ENCODE results near the gene ATG4A.

The ATG4A gene

GRCh38 chrX:108148524-108148923 lies 56.9 kb downstream of the ATG4A start:
- DNase-seq (ENCODE audit: low read depth), result no peak
- no peak for TF ChIP-seq MYC (IDR thresholded peaks at IDR 0.05; ENCODE audit: low read depth, low read length)
- TF ChIP-seq CTCF (IDR thresholded peaks at IDR 0.05; ENCODE audit: low read depth, low read length), result no peak
- TF ChIP-seq MAX (IDR thresholded peaks at IDR 0.05; ENCODE audit: low read depth, low read length), result no peak
- TF ChIP-seq POLR2A (IDR thresholded peaks at IDR 0.05; ENCODE audit: extremely low read depth, insufficient read length), result no peak
- H3K4me3 ChIP-seq (ENCODE audit: low read depth, low read length), result no peak overlapping the region

- DNase-seq (ENCODE audit: low read depth), result no peak
- TF ChIP-seq POLR2A (IDR thresholded peaks at IDR 0.05; ENCODE audit: extremely low read depth, insufficient read length), result no peak
- TF ChIP-seq CTCF (IDR thresholded peaks at IDR 0.05; ENCODE audit: low read depth, low read length), result no peak
- TF ChIP-seq MYC (IDR thresholded peaks at IDR 0.05; ENCODE audit: low read depth, low read length), result no peak
- no peak for TF ChIP-seq MAX (IDR thresholded peaks at IDR 0.05; ENCODE audit: low read depth, low read length)
Measured at GRCh38 chrX:108156082-108156481, 64.5 kb downstream of the ATG4A start.

GRCh38 chrX:108156934-108157466 lies 65.4 kb downstream of the ATG4A start:
- H3K4me3 ChIP-seq (ENCODE audit: low read depth, low read length), result no peak overlapping the region
- TF ChIP-seq POLR2A (IDR thresholded peaks at IDR 0.05; ENCODE audit: extremely low read depth, insufficient read length), result no peak
- TF ChIP-seq MAX (IDR thresholded peaks at IDR 0.05; ENCODE audit: low read depth, low read length), result no peak
- TF ChIP-seq CTCF (IDR thresholded peaks at IDR 0.05; ENCODE audit: low read depth, low read length), result no peak
- TF ChIP-seq MYC (IDR thresholded peaks at IDR 0.05; ENCODE audit: low read depth, low read length), result no peak

More at GRCh38 chrX:108156082-108156481, 64.5 kb downstream of the ATG4A start:
- no peak overlapping the region for H3K4me3 ChIP-seq (ENCODE audit: low read depth, low read length)

GRCh38 chrX:108157628-108158027 lies 66.0 kb downstream of the ATG4A start:
- no peak for TF ChIP-seq CTCF (IDR thresholded peaks at IDR 0.05; ENCODE audit: low read depth, low read length)
- TF ChIP-seq MAX (IDR thresholded peaks at IDR 0.05; ENCODE audit: low read depth, low read length), result no peak
- no peak for TF ChIP-seq MYC (IDR thresholded peaks at IDR 0.05; ENCODE audit: low read depth, low read length)
- TF ChIP-seq POLR2A (IDR thresholded peaks at IDR 0.05; ENCODE audit: extremely low read depth, insufficient read length), result no peak
- no peak overlapping the region for H3K4me3 ChIP-seq (ENCODE audit: low read depth, low read length)
- DNase-seq (ENCODE audit: low read depth), result no peak

More at GRCh38 chrX:108156934-108157466, 65.4 kb downstream of the ATG4A start:
- no peak for DNase-seq (ENCODE audit: low read depth)

- no peak for TF ChIP-seq CTCF (IDR thresholded peaks at IDR 0.05; ENCODE audit: low read depth, low read length)
- no peak for TF ChIP-seq MAX (IDR thresholded peaks at IDR 0.05; ENCODE audit: low read depth, low read length)
- no peak for TF ChIP-seq POLR2A (IDR thresholded peaks at IDR 0.05; ENCODE audit: extremely low read depth, insufficient read length)
- no peak for TF ChIP-seq MYC (IDR thresholded peaks at IDR 0.05; ENCODE audit: low read depth, low read length)
- no peak for DNase-seq (ENCODE audit: low read depth)
- H3K4me3 ChIP-seq (ENCODE audit: low read depth, low read length), result no peak overlapping the region
Measured at GRCh38 chrX:108159028-108159670, 67.6 kb downstream of the ATG4A start.

Data from NB4 (cell line).